Calu3 (cell line): ENCODE data around the gene PPM1D. TPM values are rescaled to one million over a fixed set of nuclear protein-coding genes. Genes with fewer than 3 reads are reported as not detected.

Experiments used
- BruUV-seq: library from RNA; stranded (reverse); fragments of 400-500 nt; replicated peaks from 2 replicates; lab custom pipeline; 2021; lab: Mats Ljungman, UMichigan
- CTCF ChIA-PET: fragments of 300-600 bp; sonication (Branson Sonifier 250); formaldehyde crosslinking; loops from one replicate; lab custom pipeline; 2022; ENCODE audit warnings: antibody characterized with exemption; lab: Charles Lee
- DNase-seq: peaks from one replicate; pipeline ENCODE4 v3.0.0; 2022
- H3K27ac Mint-ChIP-seq: one replicate; pipeline ENCODE4 v1.8.0; 2022; ENCODE audit warnings: mixed read lengths; ENCODE audit not compliant: unreplicated experiment
- H3K27me3 Mint-ChIP-seq: one replicate; pipeline ENCODE4 v1.8.0; 2022; ENCODE audit warnings: mixed read lengths; ENCODE audit not compliant: unreplicated experiment
- H3K36me3 Mint-ChIP-seq: one replicate; pipeline ENCODE4 v1.8.0; 2022; ENCODE audit warnings: mild to moderate bottlenecking, moderate library complexity, mixed read lengths; ENCODE audit not compliant: insufficient read depth, unreplicated experiment
- H3K4me1 Mint-ChIP-seq: one replicate; pipeline ENCODE4 v1.8.0; 2022; ENCODE audit warnings: mild to moderate bottlenecking, low read depth, mixed read lengths; ENCODE audit not compliant: unreplicated experiment
- H3K4me3 Mint-ChIP-seq: one replicate; pipeline ENCODE4 v1.8.0; 2022; ENCODE audit warnings: mild to moderate bottlenecking, low read depth, moderate library complexity, mixed read lengths; ENCODE audit not compliant: unreplicated experiment
- H3K9me3 Mint-ChIP-seq: one replicate; pipeline ENCODE4 v1.8.0; 2022; ENCODE audit warnings: low read depth, mixed read lengths; ENCODE audit not compliant: unreplicated experiment
- intact Hi-C: fragments of 100-400 bp; cut with micrococcal nuclease; formaldehyde crosslinking; loops from one replicate; pipeline ENCODE4 v1.10.0; 2022; ENCODE audit not compliant: unreplicated experiment
- total RNA-seq: library from RNA; stranded (reverse); gene quantifications from 2 replicates; pipeline ENCODE4 v1.2.3, GENCODE V29; 2022
- TF ChIP-seq, protein P1 (sequence below): fragments of 200-600 bp; IDR thresholded peaks from one replicate; pipeline ENCODE4 v1.8.0; 2022; ENCODE audit warnings: antibody characterized with exemption; ENCODE audit not compliant: unreplicated experiment

Gene PPM1D
- total RNA-seq, 1 experiment from 2014 or later = 7.6 TPM

DNA sequence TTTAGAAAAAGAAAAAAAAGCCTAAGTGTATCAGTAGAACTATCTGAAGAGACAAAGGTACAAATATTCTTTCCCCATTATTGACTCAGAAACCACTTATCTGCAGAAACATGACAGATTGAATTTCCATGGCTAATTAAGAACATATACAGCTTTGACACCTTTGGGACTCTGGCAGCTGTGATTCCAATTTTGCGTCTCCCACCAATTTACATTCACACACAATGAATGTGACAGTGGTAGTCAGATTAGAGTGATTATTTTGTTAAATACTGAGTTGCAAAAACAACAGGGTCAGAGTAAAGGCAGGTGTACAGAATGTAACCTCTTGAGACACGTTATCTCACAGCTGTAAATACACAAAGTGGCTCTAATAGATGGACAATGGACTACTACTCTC is 5.3 kb upstream of the PPM1D start:
- no TSS peak for BruUV-seq
- intact Hi-C loops = no loop called here
- no peak overlapping the region for H3K27ac Mint-ChIP-seq
- TF ChIP-seq, protein P1, sequence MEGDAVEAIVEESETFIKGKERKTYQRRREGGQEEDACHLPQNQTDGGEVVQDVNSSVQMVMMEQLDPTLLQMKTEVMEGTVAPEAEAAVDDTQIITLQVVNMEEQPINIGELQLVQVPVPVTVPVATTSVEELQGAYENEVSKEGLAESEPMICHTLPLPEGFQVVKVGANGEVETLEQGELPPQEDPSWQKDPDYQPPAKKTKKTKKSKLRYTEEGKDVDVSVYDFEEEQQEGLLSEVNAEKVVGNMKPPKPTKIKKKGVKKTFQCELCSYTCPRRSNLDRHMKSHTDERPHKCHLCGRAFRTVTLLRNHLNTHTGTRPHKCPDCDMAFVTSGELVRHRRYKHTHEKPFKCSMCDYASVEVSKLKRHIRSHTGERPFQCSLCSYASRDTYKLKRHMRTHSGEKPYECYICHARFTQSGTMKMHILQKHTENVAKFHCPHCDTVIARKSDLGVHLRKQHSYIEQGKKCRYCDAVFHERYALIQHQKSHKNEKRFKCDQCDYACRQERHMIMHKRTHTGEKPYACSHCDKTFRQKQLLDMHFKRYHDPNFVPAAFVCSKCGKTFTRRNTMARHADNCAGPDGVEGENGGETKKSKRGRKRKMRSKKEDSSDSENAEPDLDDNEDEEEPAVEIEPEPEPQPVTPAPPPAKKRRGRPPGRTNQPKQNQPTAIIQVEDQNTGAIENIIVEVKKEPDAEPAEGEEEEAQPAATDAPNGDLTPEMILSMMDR = no peak
- no peak overlapping the region for H3K4me3 Mint-ChIP-seq
- no peak for DNase-seq
- CTCF ChIA-PET = interaction anchor here (0.7 to 1.2 kb wide), 3 partner anchors 16 to 363 kb away, joined by 3 to 8 read pairs (median 5); no protein-coding TSS in a partner anchor
- H3K36me3 Mint-ChIP-seq = peaks cover 8% of the 10 kb centered on the region
- no peaks in the 10 kb centered on the region for H3K27me3 Mint-ChIP-seq
- no peaks in the 10 kb centered on the region for H3K9me3 Mint-ChIP-seq
- peaks cover 11% of the 10 kb centered on the region for H3K4me1 Mint-ChIP-seq

DNA sequence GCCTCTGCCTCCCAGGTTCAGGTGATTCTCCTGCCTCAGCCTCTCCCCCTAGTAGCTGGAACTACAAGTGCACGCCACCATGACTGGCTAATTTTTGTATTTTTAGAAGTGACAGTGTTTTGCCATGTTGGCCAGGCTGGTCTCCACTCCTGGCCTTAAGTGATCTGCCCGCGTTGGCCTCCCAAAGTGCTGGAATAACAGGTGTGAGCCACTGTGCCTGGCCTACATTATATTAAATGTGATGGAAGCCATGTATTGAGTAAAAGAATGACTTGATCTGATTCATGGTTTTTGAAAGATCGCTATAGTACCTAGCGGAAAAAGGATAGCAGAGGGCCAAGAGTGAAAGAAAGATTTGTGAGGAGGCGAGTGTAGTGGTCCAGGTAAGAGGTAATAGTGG is 2.7 kb upstream of the PPM1D start:
- CTCF ChIA-PET = no interaction called here
- no TSS peak for BruUV-seq

DNA sequence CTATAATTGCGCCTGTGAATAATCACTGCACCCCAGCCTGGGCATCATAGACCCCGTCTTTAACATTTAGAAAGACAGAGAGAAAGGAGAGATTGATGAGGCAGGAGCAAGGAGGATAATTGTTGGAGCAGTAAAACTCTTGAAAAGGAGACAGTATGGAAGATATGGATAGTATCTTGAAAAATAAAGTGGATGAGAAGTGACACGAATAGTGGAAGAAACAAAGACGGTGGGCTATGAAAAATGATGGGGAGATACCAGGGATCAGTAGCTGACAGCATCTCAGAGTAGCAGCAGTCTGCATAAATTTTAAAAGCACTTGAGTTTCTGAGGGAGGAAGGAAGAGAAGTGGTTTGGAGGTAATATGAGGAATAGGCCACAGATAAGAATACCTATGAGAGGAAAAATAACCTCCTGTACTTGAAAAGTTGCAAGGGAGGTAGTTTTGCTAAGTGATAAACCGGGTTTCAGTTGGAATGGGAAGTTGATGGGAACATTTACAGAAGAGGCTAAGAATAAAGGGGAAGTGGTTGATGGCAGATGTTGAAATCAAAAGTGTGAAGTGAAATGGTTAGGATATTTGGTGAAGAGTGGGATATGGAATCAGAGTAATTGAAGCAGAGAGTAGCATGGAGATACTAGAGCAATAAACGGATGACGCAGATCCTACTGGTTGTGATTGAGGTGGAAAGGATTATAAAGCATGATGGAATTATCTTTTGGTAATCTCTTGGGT is 1.8 kb upstream of the PPM1D start:
- Mint-ChIP-seq H3K36me3 (peaks cover 41% of the 10 kb centered on the region), H3K9me3 (no peaks in the 10 kb centered on the region), H3K27ac (peak overlapping the region; percentile 2), H3K27me3 (no peaks in the 10 kb centered on the region), H3K4me3 (no peak overlapping the region), H3K4me1 (peaks cover 19% of the 10 kb centered on the region)
- CTCF ChIA-PET = no interaction called here
- no TSS peak for BruUV-seq
- no peak for DNase-seq
- TF ChIP-seq, protein P1 = no peak
- intact Hi-C loops = no loop called here

More for the DNA sequence above, 2.7 kb upstream of the PPM1D start:
- Mint-ChIP-seq H3K4me3 (no peak overlapping the region), H3K36me3 (peaks cover 33% of the 10 kb centered on the region), H3K4me1 (peaks cover 11% of the 10 kb centered on the region), H3K9me3 (no peaks in the 10 kb centered on the region), H3K27me3 (no peaks in the 10 kb centered on the region), H3K27ac (no peak overlapping the region)
- no peak for DNase-seq
- intact Hi-C loops = no loop called here
- TF ChIP-seq, protein P1 = no peak

DNA sequence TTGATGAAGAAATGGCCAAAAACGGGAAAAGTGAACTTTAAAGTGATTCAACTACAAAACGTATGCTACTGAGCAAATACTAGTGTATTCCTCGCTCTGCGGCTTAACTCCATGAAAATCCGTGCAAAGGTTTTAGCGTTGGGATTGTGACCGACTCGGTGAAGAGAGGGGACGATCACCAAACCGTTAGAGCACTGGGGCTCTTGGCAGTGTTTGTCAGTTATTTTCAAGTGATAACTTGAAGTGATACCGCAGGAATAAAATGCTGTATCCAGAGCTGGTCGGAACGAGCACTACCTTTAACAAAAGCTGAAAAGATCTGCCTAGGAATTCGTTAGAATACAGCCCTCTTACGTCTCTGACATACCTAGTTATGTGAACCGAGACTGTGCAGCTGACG is 773 bp upstream of the PPM1D start:
- CTCF ChIA-PET = interaction anchor here (0.8 to 1.5 kb wide), 6 partner anchors 10 to 78 kb away, joined by 3 to 6 read pairs (median 4); partner anchors contain the start of gene BCAS3
- peaks cover 41% of the 10 kb centered on the region for H3K36me3 Mint-ChIP-seq
- BruUV-seq = TSS peak; percentile 86
- peaks cover 20% of the 10 kb centered on the region for H3K4me1 Mint-ChIP-seq
- no peaks in the 10 kb centered on the region for H3K9me3 Mint-ChIP-seq
- intact Hi-C loops = no loop called here
- H3K4me3 Mint-ChIP-seq = peak overlapping the region; percentile 94
- TF ChIP-seq, protein P1 = no peak
- peak overlapping the region; percentile 93 for H3K27ac Mint-ChIP-seq
- DNase-seq = no peak
- H3K27me3 Mint-ChIP-seq = no peaks in the 10 kb centered on the region
